HG03521 (cell line): Measurements from ENCODE around the gene PDGFRA.

Experiments
- ATAC-seq: cut with Tn5 transposase; IDR thresholded peaks from one replicate; pipeline ENCODE4 v1.9.1; 2021; ENCODE audit warnings: mild to moderate bottlenecking, moderate library complexity; ENCODE audit not compliant: unreplicated experiment

PDGFRA gene

DNA sequence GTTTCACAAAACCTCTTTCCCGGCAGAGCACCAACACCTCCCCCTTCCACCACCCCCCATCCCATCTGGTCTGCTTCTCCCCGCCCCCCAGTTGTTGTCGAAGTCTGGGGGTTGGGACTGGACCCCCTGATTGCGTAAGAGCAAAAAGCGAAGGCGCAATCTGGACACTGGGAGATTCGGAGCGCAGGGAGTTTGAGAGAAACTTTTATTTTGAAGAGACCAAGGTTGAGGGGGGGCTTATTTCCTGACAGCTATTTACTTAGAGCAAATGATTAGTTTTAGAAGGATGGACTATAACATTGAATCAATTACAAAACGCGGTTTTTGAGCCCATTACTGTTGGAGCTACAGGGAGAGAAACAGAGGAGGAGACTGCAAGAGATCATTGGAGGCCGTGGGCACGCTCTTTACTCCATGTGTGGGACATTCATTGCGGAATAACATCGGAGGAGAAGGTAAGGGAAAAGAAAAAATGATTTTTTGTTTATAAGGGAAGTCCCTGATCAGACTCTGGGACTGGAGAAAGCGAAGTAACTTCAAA is at the start of gene PDGFRA:
TSS of gene PDGFRA (plus strand) at position 333 of the 541 bp plus-strand sequence. CDS start 29,476 bp downstream, outside the sequence.
- no peak for ATAC-seq

GRCh38 chr4:54184581-54184980 is 44.5 kb upstream of the PDGFRA start:
- ATAC-seq: no peak

DNA sequence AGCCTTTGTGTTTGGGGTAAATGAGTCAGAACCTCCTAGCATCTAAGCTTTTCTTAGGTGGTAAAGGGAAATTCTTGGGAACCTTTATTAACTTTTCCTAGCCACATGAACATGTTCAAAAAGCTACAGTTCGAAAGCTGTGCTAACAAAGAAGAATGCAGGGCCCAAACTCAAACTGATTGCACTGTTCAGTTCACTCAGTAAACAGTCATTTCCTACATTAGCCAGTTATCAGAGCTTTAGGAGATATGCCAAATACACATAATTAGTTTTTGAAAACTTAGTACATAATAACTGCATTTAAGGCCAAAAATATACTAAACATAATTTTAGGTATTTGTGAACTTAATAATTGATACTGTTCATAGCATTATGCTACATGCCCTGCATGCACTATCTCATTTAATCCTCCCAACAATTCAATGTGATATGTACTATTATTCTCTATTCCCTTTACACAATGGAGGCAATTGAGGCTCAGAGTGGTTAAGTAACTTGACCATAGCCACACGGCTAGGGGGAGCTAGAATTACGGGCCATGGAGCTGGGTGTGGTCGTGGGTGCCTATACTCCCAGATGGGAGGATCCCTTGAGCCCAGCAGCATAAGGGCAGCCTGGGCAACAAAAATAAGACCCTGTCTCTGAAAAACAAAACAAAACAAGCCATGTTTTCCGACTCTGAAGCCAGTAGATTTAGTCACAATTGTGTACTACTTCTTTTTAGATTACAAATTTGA is 43.9 kb upstream of the PDGFRA start:
- ATAC-seq: no peak

DNA sequence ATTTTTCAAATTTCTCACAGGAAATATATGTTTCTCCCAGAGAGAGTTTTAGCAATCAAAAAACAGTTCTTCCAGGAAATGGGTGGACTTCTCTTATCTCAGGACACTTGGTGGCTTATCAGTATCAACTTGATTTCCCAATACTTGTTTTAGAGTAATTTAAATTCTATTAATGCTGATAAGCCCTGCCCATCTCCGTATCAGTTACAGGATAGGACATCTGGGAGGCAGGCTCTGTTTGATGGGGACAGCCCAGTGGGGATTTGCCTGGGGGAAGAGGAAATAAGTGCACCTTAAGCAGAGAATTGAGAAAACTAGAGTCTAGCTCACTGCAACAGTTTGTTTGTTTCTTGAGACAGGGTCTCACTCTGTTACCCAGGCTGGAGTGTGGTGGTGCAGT is 43.2 kb upstream of the PDGFRA start:
- ATAC-seq: no peak

DNA sequence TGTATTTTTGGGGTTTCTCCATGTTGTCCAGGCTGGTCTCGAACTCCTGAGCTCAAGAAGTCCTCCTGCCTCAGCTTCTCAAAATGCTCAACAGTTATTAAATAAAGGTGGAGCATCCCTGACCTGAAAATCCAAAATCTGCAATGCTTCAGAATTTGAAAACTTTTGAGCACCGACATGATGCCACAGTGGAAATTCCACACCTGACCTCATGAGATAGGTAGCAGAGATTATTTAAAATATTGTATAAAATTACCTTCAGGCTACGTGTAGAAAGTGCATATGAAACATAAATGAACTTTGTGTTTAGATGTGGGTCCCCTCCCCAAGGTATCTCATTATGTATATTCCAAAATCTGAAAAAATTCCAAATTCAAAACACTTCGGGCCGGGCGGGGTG is 42.7 kb upstream of the PDGFRA start:
- no peak for ATAC-seq

GRCh38 chr4:54187148-54187547 is 41.9 kb upstream of the PDGFRA start:
- no peak for ATAC-seq

DNA sequence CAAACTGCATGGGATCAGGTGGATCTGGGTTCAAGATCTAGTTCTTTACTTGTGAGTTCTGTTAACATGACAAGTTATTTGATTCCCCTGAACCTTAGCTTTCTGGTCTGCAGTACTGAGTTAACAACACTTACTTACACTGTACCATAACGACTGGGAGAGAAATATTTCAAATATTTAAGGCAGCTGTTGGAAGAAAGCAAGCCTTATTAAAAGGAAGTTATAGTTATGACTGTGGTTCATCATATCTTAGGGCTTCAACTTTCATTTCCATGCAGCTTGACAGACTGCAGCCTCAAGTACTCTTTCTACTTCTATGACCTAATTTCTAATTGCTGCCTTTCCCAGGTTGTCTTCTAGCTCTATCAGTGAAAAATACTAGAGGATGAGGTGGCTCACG is 40.0 kb upstream of the PDGFRA start:
- no peak for ATAC-seq

- ATAC-seq: no peak
Observed at GRCh38 chr4:54192811-54193210, 36.3 kb upstream of the PDGFRA start.

DNA sequence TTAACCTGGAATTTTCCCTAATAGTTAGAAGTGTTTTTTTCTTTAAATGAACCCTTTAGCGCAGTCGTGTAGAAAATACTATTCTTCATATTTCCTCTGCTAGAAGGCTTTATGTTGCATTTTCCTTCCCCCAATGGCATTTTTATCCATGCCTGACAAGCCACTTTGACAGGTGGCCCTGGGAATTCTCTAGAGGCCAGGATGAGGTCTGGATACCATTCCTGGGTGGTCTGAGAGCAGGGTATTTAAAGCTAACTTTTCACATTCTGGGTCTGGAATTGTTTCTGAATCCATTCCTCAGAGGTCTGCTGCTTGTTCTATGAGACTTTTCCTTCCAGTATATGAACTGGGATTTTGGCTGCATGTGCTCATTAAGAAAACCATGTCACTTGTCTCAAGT is 31.2 kb upstream of the PDGFRA start:
- ATAC-seq: no peak

- no peak for ATAC-seq
Observed at GRCh38 chr4:54199919-54200318, 29.2 kb upstream of the PDGFRA start.

DNA sequence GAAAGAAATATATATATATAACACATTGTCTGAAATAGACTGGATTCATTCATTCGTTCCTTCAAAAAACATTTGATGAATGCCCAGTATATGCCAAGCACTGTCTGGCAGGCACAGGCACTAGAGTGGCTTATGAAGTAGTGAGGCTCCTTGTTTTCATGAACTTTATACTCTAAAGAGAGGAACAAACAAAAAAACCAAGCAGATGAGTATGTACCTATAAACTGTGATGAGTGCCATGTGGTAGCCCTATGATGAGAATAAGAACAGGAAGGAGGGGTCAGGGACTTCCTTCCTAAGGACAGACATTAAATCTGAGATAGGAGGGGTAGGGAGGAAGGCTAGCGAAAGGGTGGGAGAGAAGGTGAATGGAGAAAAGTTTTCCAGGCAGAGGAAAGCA is 19.5 kb upstream of the PDGFRA start:
- ATAC-seq: no peak

GRCh38 chr4:54213001-54213400 is 16.1 kb upstream of the PDGFRA start:
- no peak for ATAC-seq

GRCh38 chr4:54213761-54214160 is 15.3 kb upstream of the PDGFRA start:
- ATAC-seq: no peak

- ATAC-seq: no peak
Observed at GRCh38 chr4:54215379-54216077, 13.6 kb upstream of the PDGFRA start.

GRCh38 chr4:54217642-54218495 is 11.2 kb upstream of the PDGFRA start:
- ATAC-seq: no peak

DNA sequence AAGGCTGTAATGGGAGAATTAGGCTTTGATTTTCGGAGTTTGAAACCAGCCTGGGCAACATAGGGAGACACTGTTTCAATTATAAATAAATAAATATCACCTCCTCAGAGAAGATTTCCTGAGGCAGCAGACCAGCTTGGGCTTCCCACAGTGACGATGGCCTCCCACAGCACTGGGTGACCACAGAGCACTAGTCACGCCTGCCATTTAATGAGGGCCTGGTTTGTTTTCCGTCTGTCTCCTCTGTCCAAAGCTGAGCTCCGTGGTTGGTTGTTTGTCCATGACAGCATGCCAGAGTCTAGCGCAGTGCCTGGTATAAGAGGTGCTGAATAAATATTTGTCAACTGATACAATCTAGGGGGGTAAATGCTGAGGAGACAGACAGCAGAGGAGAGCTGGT is 10.4 kb upstream of the PDGFRA start:
- no peak for ATAC-seq

DNA sequence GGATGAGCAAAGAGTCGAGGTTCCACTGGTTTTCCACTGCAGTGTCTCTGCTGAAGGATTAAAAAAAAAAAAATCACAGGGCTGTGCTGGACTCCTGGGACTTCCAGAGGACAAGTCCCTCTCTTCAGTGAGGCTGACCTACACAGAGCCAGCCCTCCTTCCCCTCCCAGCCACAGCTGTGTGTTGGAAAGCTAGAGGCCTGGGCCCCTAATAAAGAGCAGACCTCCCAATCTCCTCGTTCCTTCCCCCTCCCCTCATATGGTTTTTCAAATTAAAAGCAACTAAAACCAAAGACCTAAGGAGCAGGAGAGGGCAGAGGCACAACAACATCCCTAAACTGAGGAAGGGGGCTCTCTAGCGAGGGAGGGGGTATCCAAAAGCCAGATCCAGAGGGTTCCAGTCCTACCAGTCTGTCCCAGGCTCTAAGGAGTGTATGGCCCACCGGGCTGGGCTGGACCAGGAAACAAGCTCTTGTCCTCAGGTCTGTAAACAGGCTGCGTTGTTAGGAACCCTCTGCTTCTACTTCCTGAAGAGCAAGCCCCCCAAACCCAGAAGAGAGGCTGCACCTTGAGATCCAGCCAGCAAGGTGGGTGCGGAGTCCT is 4.0 kb upstream of the PDGFRA start:
- ATAC-seq: no peak

DNA sequence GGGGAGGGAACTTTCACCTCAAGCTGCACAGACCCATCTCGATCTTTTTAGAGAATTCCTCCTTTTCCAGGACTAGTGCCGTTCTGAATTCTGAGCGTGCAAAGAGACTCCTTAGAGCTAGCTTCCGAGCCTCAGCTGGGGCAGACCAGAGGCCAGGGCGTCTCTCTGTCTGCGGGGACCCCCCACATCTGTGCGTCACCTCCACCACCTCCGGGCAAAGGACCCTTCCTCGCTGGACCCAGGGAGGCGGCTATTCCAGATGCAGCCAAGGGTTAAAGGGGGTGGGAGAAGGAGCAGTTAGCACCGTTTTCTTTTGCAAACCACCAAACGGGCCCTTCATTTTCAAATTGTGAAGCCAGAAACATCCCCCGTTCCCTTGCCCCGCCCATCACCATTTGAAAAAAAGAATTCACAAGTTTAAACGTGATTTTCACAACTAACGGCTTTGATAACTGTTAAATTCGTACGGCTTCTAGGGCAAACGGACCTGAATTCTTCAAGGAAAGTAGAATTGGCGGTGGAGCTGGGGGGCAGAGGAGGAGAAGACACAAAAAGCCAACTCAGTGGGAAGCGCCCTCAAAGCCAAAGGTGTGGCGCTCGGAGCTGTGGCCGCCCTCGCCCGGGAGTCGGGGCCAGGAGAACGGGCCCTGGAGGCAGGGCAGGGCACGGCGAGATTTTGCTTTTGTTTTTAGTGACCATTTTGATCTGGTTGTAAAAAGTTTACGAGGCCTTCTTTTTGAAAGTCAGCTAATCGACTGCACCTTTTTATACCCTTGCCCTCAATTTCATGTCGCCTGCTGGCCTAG is 3.3 kb upstream of the PDGFRA start:
- ATAC-seq: no peak

- no peak for ATAC-seq
Observed at GRCh38 chr4:54226404-54227255, 2.5 kb upstream of the PDGFRA start.
